Measurements from ENCODE around the gene TBCD.

TBCD gene

DNA sequence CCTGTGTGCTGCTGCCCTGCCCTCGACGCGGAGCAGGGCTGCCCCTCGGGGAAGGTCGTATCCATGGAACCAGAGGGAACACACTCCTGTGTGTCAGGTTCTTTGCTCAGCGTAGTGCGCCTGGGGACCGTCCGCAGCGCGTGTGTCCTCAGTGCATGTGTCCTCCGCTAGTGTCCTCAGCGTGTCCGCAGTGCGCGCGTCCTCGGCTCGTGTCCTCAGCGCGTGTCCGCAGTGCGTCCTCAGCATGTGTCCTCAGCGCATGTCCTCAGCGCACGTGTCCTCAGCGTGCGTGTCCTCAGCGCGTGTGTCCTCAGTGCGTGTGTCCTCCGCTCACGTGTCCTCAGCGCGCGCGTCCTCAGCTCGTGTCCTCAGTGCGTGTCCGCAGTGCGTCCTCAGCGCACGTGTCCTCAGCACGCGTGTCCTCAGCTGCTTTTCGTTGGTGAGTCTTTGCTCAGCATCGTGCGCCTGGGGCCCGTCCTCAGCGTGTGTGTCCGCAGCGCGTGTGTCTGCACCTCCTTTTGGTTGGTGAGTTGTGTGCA is 147.2 kb downstream of the TBCD start:
- H3K4me3 ChIP-seq (ENCODE audit: low read depth, low read length) = no peak overlapping the region

DNA sequence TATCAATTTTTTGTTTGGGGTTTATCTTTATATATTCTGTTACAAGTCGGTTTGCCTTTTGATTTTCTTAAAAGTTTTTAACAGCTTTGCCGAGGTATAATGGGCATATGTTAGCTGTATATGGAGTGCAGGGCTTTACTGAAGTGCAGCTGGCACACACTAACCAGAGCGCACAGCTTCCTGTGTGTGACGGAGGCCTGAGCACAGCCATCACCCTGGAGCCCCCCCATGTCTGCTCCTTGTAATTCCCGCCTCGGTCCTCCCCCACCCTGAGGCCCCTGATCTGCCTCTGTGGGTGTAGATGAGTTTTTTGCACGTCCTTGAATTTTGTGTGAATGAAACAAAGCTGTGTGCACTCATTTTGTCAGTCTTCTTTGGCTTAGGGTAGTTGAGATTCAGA is 148.1 kb downstream of the TBCD start:
- H3K4me3 ChIP-seq (ENCODE audit: low read depth, low read length) = no peak overlapping the region

DNA sequence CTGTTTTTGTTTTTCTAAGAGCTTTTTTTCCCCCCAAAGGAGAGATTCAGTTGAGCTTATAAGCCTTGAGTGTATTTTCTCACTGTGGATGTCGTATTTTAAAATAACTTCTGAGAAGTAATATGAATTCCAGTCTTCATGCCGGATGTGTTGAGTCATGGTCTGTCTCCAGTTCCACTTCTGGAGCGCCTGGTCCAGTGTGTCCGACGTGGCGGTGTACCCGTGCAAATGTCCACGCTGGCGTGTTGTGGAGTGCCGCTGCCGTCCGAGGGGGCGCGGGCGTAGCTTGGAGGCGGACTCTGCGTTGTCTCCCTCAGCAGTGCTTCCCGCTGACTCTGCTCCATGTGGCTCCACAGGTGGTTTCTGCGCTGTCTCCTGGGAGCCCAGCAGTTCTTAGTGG is 148.9 kb downstream of the TBCD start:
- H3K4me3 ChIP-seq (ENCODE audit: low read depth, low read length) = no peak overlapping the region

DNA sequence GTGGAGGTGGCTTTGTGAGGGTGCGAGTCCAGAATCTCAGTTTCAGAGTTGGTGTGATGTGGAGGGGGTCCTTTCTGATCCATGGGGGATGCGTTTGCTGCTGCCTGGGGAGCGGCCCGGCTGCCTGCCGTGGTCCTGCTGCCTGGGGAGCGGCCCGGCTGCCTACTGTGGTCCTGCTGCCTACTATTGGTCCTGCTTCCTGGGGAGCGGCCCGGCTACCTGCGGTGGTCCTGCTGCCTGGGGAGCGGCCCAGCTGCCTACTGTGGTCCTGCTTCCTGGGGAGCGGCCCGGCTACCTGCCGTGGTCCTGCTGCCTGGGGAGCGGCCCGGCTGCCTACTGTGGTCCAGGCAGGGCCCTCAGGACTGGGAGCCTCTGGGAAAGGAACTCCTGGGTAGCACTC is 149.5 kb downstream of the TBCD start:
- H3K4me3 ChIP-seq (ENCODE audit: low read depth, low read length) = no peak overlapping the region

DNA sequence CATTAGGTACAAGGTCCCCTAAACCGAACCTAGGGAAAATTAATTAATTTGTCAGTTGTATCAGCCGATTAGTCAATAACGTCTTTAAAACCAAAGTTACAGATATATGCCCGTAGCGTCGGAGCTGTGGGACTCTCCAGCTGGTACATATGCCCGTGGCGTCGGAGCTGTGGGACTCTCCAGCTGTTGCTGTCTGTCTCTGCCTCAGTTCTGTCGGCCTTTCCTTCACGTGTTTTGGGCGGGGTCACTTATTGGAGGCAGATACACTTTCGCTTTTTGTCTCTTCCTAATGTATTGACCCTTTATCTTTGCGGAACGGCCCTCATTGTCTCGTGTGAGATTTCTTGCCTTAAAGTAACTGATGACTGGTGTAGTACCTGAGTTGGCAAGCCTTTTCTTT is 150.0 kb downstream of the TBCD start:
- H3K4me3 ChIP-seq (ENCODE audit: low read depth, low read length) = no peak overlapping the region

DNA sequence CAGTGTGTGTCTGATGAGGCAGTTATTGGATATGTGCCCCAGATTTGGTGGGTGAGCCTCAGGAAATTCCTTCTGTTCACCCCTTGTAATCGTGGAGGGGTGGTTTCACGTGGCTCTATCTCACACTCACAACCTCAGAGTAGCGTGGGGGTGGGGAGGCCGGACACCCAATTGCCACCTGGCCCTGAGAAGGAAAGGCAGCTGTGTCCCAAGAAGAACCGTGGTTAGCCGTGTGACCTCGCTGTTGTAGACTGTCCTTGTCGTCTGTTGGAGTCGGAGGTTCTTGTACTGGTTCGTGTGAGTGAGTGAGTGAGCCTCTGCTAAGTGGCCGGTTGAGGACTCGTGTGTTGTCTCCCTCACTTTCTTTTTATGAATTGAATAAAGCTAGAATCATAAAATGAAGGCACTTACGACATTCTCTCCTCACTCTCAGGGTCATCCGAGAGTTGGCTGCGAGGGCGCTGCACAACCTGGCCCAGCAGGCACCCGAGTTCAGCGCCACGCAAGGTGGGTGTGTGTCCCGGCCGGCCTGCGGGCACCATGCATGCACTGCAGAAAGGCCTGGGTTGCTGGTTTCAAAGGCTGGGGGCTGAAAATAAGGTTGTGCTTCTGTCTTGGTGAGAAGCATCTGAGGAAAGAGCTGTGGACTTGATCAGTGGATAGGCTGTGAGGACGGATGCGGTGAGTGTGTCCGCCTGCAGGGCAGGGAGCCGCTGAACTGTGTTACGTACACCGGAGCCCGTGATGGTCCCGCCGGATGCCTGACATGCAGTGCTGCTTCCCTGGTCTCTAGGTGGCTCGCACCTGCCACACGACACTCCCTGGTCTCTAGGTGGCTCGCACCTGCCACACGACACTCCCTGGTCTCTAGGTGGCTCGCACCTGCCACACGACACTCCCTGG is 151.4 kb downstream of the TBCD start:
- no peak overlapping the region for H3K4me3 ChIP-seq (ENCODE audit: low read depth, low read length)

DNA sequence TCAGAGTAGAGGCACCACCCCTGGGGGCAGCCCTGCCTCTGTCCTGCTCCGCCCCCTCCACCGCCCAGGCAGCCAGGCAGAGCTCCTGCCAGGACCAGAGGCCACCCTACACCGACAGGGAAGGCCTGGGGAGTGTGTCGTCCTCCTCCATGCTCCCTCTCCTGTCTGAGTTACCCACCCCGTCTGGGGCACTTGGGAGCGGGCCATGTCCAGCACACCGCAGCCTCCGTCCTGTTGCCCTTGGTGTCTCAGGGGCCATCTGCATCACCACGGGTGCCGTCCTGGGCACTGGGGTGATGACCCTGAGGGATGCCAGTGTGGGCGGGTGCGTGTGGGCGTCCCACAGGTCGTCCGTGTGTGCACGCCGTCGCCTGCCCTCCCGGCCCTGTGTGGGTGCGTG is 153.3 kb downstream of the TBCD start:
- H3K4me3 ChIP-seq (ENCODE audit: low read depth, low read length) = no peak overlapping the region

DNA sequence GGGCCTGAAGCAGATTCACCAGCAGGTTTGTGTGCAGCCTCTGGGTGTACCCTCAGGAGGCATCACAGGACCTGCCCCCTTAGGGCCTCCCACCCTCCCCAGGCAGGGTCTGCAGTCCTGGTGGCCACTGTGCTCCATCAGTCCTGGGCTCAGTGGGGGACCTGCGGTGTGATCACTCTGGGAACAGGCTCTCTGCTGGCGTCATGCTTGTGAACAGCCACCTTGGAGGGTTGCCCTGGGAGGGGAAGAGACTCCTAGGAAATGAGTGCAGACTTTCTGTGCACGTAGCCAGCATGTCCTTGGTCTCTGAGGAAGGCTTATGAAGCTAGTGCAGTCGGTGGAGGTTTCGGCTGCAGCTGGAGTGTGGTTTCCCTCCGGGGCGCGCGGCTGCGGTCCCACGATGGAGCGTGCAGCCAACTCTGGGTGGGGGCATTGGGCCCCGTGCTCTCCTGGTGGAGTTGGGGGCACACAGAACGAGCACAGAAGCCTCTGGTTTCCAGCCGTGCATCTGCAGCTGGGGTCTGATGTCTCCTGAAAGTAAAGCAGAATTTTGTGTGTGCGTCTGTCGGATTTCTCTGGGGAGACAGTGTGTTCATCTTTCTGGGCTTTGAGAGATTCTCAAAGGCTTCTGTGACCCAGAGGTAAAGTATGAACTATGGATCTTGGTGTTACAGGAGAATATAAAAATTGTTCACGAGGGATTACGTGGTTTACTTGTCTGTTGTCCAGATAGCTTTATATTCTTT is 156.1 kb downstream of the TBCD start:
- H3K4me3 ChIP-seq (ENCODE audit: low read depth, low read length) = no peak overlapping the region

DNA sequence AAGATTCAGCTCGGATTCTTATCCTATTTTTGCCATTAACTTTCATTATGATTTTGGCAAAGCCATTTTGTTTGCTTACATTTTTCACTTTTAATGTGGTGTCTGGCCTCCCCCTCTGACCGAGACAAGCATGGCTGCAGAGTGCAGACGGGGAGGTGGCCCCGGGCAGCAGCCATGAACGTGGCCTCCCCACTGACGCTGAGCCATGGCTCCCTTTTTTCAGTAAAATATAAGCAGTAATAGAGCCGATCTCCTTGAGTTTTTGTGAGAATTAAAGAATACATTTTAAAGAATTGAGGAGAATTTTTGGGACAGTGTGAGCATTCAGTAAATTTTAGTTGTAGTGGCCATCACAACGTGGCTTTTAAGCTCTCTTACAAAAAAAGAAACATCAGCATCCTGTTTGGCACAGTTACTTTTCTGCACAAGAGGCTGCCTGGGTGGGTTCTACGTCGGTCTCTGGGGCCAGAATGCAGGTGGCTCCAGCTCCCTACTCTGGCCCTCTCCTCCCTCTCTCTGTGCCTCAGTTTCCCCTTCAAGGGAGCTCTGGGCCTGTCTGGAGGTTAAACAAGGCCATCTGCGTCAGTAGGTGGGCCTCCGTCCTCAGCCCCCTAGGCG is 156.8 kb downstream of the TBCD start:
- no peak overlapping the region for H3K4me3 ChIP-seq (ENCODE audit: low read depth, low read length)

DNA sequence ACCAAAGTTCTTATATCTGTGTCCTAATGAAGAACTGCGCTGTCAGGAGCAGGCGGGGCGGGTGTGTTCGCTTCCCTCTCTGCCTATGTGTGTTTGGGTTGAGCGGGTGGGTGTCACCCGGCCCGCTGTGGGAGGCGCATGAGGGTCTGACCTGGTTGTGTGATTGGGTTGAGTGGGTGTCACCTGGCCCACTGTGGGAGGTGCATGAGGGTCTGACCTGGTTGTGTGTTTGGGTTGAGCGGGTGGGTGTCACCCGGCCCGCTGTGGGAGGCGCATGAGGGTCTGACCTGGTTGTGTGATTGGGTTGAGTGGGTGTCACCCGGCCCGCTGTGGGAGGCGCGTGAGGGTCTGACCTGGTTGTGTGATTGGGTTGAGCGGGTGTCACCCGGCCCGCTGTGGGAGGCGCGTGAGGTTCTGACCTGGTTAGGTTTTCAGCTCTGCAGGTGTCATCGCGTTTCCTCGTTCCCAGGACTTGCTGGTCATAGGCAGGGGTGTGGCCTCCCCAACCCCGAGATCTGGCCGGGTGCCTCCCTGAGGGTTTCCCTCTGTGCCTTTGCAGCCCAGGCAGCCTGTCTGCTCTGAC is 157.5 kb downstream of the TBCD start:
- no peak overlapping the region for H3K4me3 ChIP-seq (ENCODE audit: low read depth, low read length)

DNA sequence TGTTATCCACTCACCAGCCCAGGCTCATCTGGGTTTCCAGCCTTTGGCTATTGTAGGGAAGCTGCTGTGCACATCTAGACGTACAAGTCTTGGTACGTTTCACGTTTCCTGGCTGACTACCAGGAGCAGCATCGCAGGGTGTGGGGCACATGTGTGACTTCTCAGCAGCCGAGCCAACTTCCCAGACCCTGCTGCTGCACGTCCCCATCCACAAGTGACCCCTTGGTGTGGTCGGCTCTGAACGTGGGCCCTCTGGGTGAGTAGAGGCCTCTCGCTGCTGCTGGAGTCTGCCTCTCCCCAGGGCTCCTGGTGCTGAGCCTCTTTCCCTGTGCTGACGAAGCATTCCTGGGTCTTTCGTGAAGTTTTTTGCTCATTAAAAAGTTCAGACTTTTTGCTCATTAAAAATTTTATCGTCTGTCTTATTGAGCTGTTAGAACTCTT is 158.2 kb downstream of the TBCD start:
- H3K4me3 ChIP-seq (ENCODE audit: low read depth, low read length) = no peak overlapping the region

DNA sequence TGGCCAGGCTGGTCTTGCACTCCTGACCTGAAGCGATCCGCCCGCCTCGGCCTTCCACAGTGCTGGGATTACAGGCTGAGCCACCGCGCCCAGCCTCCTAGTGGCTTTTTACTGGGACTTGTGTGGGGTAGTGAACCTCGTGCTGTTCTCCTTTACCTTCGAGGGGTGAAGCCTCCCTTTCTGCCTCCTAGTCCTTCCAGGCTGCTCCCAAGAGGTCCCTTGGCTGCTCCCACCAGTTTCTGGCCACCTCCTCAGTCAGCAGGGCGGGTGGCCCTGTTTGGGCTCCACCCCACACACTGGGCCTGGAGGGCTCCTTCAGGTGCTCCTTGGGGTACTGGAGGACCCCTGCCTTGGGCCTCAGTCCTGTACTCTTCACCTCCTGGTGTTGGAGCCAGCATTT is 158.9 kb downstream of the TBCD start:
- H3K4me3 ChIP-seq (ENCODE audit: low read depth, low read length) = no peak overlapping the region

DNA sequence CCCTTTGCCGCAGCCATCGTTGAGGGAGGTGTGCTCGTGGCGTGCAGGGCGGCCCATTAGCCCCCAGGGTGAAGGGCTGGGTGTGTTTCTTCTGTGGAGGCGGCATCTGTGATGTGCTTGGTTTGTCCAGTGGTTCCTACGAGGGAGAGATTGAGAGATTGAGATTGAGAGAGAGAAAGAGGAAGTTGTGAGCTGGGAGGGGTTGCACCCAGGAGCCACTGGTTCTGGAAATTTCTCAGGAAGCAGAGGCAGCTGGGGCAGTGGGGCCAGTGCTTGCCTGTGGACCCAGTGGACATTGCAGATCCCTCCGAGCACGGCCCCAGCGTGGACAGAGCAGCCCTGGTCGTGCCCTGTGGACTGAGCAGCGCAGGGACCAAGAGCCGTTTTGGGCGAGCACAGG is 160.0 kb downstream of the TBCD start:
- no peak overlapping the region for H3K4me3 ChIP-seq (ENCODE audit: low read depth, low read length)

DNA sequence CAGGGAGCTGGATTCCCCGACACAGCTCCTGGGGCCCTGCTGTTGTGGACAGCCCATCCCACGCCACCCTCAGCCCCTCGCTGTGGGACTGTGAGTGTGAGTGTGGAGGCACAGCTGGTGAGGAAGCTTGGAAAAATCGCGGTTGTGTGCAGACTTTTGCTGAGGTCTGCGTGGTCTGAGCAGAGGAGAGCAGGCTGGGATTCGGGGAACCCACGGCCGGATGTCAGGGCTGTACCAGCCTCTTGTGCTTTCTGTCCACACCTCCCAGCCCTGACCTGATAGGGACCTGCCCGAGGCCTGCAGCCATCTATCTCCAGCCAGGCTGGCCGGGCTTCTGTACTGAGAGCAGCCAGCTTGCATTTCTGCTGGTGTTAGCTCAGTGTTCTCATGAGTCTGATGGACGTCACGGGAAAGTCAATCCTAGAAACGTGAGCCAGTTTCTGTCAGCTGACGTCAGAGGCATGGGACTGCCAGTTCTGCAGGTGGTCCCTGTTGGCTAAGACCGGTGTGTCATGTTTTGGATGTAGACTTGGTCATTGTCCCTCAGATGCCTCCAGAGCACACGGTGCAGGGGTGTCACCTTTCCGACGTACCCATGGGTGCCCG is 160.7 kb downstream of the TBCD start:
- H3K4me3 ChIP-seq (ENCODE audit: low read depth, low read length) = no peak overlapping the region

DNA sequence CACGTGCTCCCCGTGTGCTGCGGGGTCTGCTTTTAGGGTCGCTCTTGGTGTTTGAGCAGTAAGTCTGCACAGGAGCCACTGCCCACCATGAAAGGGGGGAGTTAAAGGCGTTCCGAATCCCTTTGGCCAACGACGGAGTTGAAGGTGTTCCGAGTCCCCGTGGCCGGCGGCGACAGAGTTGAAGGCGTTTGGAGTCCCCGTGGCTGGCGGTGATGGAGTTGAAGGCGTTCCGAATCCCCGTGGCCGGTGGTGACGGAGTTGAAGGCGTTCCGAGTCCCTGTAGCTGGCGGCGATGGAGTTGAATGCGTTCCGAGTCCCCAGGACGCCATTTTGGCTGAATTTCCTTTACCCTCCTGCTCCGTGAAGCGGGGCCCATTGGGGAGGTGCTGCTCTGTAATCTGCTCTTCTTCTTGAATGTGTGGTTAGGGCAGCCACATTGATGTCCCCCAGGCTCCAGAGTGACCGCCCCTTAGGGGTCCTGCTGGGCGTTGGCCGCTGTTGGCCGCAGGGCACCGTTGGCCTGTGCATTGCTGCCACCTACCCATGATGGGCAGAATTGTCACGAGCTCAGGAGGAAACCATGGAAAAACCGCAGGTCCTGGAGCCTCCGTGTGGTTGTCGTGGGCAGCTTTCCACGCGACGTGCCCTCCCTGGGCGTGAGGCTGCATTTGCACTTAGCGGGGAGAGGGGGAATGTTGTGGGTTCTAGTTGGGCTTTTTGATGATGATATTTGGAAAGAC is 161.6 kb downstream of the TBCD start:
- no peak overlapping the region for H3K4me3 ChIP-seq (ENCODE audit: low read depth, low read length)

DNA sequence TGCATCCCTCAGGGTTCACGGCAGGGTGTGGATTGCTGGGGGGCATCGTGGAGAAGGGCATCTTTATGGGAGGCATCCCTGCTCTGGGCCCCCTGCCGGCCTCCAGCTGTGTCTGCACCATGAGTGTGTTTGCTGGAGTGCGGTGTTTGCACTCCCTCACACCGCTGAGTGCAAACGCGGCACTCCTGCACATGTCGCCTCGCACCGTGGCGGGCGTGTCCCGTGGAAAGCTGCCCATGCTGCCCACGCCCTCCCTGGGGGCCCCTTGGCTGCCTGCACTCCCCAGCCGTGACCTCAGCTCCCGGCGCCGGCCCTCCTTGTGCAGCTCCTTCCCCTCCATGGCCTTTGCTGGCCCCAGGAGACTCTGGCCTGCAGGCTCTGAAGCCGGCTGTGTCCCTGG is 162.5 kb downstream of the TBCD start:
- H3K4me3 ChIP-seq (ENCODE audit: low read depth, low read length) = no peak overlapping the region

DNA sequence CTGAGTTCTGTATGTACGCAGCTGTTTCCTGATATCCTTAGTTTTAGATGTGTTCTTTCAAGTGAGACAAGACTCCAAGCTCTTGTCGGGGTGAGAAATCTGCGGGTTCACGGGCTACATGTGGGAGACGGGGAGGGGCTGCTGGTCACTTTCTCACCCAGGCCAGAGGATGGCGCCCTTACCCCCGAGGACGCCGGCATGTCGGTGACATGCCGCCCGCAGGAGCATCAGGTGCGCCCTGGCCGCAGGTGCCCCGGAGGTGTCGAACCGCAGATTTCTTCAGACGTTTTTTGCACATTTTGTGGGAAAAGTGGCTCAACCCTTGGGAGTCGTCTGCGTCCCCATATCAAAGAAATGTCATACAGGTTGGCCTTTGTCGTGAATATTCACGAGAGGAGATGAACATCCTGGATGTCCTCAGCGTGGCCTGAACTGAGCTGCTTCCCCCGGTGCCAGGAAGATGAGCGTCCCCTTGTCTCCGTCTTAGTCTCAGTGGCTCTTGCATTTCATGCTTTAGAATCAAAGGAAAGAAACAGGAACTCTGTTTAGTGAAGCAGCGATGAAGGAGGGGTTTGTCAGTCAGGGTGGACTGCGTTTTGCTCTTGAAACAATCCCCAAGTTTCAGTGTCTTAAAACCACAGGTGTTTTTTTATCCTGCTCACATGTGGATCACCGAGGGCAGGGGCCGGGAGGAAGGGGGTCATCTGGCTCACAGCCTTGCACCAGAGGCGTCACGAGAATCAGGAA is 163.3 kb downstream of the TBCD start:
- H3K4me3 ChIP-seq (ENCODE audit: low read depth, low read length) = no peak overlapping the region

DNA sequence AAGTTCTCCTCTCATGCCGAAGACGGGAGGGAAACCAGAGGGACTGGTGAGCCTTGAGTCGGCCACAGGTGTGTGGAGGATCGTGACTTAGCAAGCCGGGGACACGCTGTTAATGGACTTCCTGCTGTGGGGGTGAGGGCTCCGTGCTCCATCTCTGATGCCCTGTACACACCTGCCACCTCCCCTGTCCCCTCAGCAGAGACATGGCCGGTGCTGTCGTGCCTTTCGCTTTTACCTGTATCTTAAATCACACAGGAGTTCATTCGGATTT is 163.8 kb downstream of the TBCD start:
- no peak overlapping the region for H3K4me3 ChIP-seq (ENCODE audit: low read depth, low read length)

DNA sequence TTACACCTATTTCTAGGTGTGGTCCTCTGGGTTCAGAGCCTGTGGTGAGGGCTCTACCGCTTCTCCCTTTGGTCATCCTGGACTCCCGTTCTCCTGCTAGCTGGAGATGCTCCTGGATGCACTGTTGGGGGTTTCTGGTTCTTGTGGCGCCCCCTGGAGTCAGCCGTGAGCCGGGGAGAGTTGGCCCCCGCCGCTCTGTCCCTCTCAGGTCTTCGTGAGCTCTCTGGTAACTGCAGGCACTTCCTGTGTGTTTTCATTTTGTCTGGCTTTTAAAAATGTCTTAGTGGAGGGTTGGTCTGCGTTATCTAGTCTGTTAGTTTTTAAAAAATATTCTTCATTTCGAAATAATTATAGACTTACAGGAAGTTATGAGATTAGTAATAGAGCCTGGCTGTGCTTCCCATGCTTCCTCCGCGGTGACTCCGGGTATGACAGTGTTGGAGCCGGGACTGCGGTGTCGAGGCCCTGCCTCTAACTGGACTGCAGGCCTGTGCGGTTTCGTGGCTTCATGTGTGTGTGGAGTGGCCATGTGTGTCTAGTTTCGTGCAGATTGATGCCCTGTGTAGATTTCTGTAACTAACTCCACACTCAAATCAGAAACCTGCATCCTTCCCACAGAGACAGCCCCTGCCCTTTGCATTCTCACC is 166.0 kb downstream of the TBCD start:
- H3K4me3 ChIP-seq (ENCODE audit: low read depth, low read length) = no peak overlapping the region
